Measurements from ENCODE around the gene PCA3.

PCA3 gene

DNA sequence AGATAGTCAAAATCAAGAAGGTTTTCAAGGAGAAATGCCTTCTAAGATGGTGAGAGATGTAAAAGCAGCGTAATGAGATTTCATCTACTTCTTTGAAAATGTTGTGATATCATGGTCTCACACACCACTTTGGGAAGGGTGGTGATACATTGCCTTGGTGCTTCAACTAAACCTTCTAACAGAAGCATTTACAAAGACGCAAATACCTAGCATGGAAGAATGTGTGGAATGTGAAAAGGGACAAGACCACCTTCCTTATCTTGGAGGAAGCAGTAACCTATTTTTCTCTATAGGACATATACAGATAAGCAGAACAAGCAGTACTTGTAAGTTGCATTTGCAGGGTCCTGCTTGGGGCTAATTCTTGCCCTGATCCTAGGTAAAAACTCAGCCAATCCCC lies 38.8 kb downstream of the PCA3 start:
- POLR2A ChIA-PET = no interaction called here
- CTCF ChIA-PET = interaction anchor here (1.0 to 10.5 kb wide), 3 partner anchors 7 to 349 kb away, joined by 6 to 298 read pairs (median 17); no protein-coding TSS in a partner anchor
- no peak for TF ChIP-seq CTCF (IDR thresholded peaks at IDR 0.05; ENCODE audit: insufficient read depth, low read length, missing control alignments)
- no peak for DNase-seq (ENCODE audit: low read depth, low spot score)
- H3K4me3 ChIP-seq (ENCODE audit: low read depth, low read length) = no peak overlapping the region

- no peak for DNase-seq (ENCODE audit: low read depth, low spot score)
- POLR2A ChIA-PET = no interaction called here
- no peak for TF ChIP-seq CTCF (IDR thresholded peaks at IDR 0.05; ENCODE audit: insufficient read depth, low read length, missing control alignments)
- CTCF ChIA-PET = interaction anchor here (1.0 to 10.5 kb wide), 2 partner anchors 183 to 349 kb away, joined by 6 to 298 read pairs; no protein-coding TSS in a partner anchor
- H3K4me3 ChIP-seq (ENCODE audit: low read depth, low read length) = no peak overlapping the region
These were observed 39.5 kb downstream of the PCA3 start for GRCh38 chr9:76803762-76804161.

GRCh38 chr9:76808636-76809035 lies 44.4 kb downstream of the PCA3 start:
- ChIA-PET CTCF (interaction anchor here (0.6 to 10.5 kb wide), 14 partner anchors 8 to 342 kb away, joined by 3 to 298 read pairs (median 6); partner anchors contain the start of gene PRUNE2), POLR2A (no interaction called here)
- no peak for DNase-seq (ENCODE audit: low read depth, low spot score)
- no peak overlapping the region for H3K4me3 ChIP-seq (ENCODE audit: low read depth, low read length)
- no peak for TF ChIP-seq CTCF (IDR thresholded peaks at IDR 0.05; ENCODE audit: insufficient read depth, low read length, missing control alignments)

DNA sequence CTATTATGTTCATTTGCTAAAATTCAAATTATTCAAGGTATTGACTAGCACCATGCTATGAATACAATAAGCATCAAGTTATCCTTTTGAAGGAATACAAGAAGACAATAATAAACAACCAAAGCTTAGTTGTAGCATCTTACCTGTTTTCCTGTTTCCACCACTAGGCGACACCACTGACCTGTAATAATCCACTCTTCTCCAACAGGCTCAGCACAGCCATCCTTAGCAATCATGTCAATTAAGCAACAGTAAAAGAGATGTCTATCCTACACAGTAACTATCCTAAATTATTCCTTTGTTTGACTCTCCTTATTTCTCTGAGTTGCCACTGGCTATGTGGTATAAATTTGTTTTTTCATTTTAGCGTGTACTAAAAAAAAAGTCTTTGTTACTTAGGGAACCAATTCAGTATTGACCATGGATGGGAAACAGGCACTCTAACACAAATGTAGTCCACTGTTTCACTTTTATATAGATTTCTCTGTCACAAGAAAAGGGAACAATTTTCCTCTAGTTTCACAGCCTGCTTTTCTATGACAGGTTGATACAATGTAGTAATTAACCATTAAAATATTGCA lies 46.2 kb downstream of the PCA3 start:
- CTCF ChIA-PET = interaction anchor here (0.6 to 10.5 kb wide), 22 partner anchors 9 to 347 kb away, joined by 3 to 298 read pairs (median 6); no protein-coding TSS in a partner anchor
- no peak overlapping the region for H3K4me3 ChIP-seq (ENCODE audit: low read depth, low read length)
- DNase-seq (ENCODE audit: low read depth, low spot score) = no peak
- TF ChIP-seq CTCF (IDR thresholded peaks at IDR 0.05; ENCODE audit: insufficient read depth, low read length, missing control alignments) = peak; percentile 81
- POLR2A ChIA-PET = no interaction called here

DNA sequence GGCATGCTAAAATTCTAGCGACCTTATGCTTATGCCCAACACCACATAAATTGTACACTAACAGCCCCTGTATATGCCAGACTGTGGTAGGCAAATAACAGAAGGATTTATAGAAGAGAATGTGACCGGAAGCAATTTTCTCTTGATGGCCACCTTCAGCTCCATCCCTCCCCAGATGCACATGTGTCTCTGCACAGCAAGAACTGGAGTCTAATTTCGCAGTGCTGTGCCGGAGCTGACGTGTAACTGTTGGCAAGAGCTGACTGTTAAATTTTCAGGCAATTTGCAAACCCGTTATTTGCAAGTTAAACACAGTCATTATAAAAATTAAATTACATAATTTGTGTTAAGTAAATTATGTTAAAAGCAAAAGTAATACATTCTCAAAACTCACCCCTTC lies 48.4 kb downstream of the PCA3 start:
- ChIA-PET POLR2A (no interaction called here), CTCF (interaction anchor here (1.3 to 10.5 kb wide), 5 partner anchors 8 to 338 kb away, joined by 3 to 298 read pairs (median 67); no protein-coding TSS in a partner anchor)
- H3K4me3 ChIP-seq (ENCODE audit: low read depth, low read length) = no peak overlapping the region
- TF ChIP-seq CTCF (IDR thresholded peaks at IDR 0.05; ENCODE audit: insufficient read depth, low read length, missing control alignments) = no peak
- no peak for DNase-seq (ENCODE audit: low read depth, low spot score)

DNA sequence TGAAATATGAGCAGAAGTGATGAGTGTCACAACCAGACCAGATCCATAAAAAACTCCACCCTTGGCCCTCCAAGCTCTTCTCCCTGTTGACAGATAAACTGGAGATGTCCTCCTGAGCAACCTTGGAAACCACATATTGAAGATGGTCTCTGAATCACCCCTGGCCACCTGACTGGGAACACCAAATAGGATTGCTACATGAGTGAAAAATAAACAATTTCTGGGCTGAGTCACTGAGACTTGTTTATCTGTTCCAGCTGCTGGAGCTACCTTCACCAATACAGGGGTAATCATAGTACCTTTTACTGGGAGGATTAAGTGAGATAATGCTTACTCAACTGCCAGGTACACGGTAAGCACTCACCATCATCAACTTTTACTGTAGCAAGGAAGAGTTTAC lies 53.3 kb downstream of the PCA3 start:
- TF ChIP-seq CTCF (IDR thresholded peaks at IDR 0.05; ENCODE audit: insufficient read depth, low read length, missing control alignments) = no peak
- ChIA-PET CTCF (interaction anchor here (1.1 to 2.9 kb wide), 6 partner anchors 10 to 179 kb away, joined by 3 to 17 read pairs (median 6); no protein-coding TSS in a partner anchor), POLR2A (no interaction called here)
- no peak for DNase-seq (ENCODE audit: low read depth, low spot score)
- H3K4me3 ChIP-seq (ENCODE audit: low read depth, low read length) = no peak overlapping the region

Measured in AG04449 (cell line).